PC-3 (cell line): ENCODE data around the gene CHKB.

ENCODE experiments used
- CTCF ChIP-seq: fragments of 300-600 bp; sonication (generic); conservative IDR thresholded peaks from 2 replicates; pipeline ENCODE4 v1.5.1; 2017; ENCODE audit warnings: antibody characterized with exemption, low read depth, mild to moderate bottlenecking, low read length
- EZH2 ChIP-seq: fragments of 300-600 bp; sonication (generic); IDR thresholded peaks from one replicate; pipeline ENCODE4 v1.6.1; 2017; ENCODE audit warnings: antibody characterized with exemption, mild to moderate bottlenecking, low read length; ENCODE audit not compliant: unreplicated experiment

DNA sequence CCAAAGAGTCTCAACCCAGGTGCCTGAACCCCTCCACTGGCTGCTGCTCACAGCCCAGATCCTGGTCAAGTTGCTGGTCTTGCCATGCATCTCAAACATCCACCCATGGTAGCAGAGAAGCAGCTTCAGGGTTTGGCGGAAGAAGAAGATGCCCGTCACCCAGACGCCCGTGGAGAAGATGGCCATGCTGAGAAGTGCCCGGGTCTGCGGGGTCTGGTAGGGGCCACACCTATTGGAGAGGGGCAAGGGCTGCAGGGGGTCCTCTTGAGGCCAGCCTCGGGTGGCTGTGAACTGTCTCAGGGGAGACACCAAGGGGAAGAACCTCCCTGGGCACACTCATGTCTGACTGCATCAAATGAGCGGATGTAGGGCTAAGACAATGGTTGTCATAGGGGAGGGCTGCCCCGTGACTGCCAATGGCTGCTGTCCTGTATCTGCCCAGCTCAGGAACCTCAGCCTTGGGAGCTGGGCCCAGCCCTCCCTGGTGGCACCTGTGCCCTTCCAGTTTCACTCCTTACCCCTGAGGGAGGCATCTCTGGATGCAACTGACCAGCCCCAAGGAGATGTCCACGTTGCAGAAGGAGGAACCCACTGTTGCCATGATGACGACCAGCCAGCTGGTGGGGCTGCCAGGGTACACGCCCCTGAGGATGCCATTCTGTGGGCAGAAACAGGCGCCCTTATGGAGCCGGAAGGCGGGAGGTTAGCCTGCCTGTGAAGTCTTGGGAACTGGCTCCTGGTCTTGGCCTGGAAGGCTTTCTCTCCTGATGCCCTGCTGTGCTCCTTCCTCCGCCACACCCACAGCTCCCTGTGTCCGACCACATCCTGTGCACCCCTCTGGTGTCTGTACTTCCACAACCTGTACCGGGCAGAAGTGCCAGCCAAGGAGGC, 5.6 kb downstream of the CHKB start:
- no peak for TF ChIP-seq CTCF
- no peak for TF ChIP-seq EZH2
